ENCODE measurements around the gene ITGB4.

Gene ITGB4

GRCh38 chr17:75703191-75703590 is 18.1 kb upstream of the ITGB4 start:
- no peak for TF ChIP-seq CTCF (IDR thresholded peaks at IDR 0.05; ENCODE audit: low read depth, low read length)
- H3K4me1 ChIP-seq, result peaks cover 3% of the 10 kb centered on the region; the same call in 1 of the 2 replicates
- no peaks in the 10 kb centered on the region for H3K27me3 ChIP-seq
- H3K36me3 ChIP-seq, result peaks cover 78% of the 10 kb centered on the region
- H3K9me3 ChIP-seq, result no peaks in the 10 kb centered on the region
- no peak for DNase-seq
- H3K4me3 ChIP-seq (ENCODE audit: low read depth, low read length), result no peak overlapping the region

GRCh38 chr17:75703591-75703990 is 17.7 kb upstream of the ITGB4 start:
- no peak for TF ChIP-seq CTCF (IDR thresholded peaks at IDR 0.05; ENCODE audit: low read depth, low read length)
- Histone ChIP-seq H3K27me3 (no peaks in the 10 kb centered on the region), H3K4me1 (peaks cover 3% of the 10 kb centered on the region; the same call in 1 of the 2 replicates), H3K36me3 (peaks cover 78% of the 10 kb centered on the region), H3K9me3 (no peaks in the 10 kb centered on the region), H3K4me3 (ENCODE audit: low read depth, low read length) (no peak overlapping the region)
- DNase-seq, result no peak

- Histone ChIP-seq H3K9me3 (no peaks in the 10 kb centered on the region), H3K4me3 (ENCODE audit: low read depth, low read length) (no peak overlapping the region), H3K27me3 (no peaks in the 10 kb centered on the region), H3K36me3 (peaks cover 66% of the 10 kb centered on the region), H3K4me1 (no peaks in the 10 kb centered on the region)
- TF ChIP-seq CTCF (IDR thresholded peaks at IDR 0.05; ENCODE audit: low read depth, low read length), result no peak
- no peak for DNase-seq
Observed at GRCh38 chr17:75704963-75705875, 16.0 kb upstream of the ITGB4 start.

GRCh38 chr17:75706042-75706728 is 15.1 kb upstream of the ITGB4 start:
- TF ChIP-seq CTCF (IDR thresholded peaks at IDR 0.05; ENCODE audit: low read depth, low read length), result no peak
- no peaks in the 10 kb centered on the region for H3K9me3 ChIP-seq
- no peaks in the 10 kb centered on the region for H3K27me3 ChIP-seq
- DNase-seq, result no peak
- H3K4me1 ChIP-seq, result no peaks in the 10 kb centered on the region
- no peak overlapping the region for H3K4me3 ChIP-seq (ENCODE audit: low read depth, low read length)
- H3K36me3 ChIP-seq, result peaks cover 57% of the 10 kb centered on the region

- H3K4me1 ChIP-seq, result no peaks in the 10 kb centered on the region
- TF ChIP-seq CTCF (IDR thresholded peaks at IDR 0.05; ENCODE audit: low read depth, low read length), result no peak
- H3K9me3 ChIP-seq, result no peaks in the 10 kb centered on the region
- H3K36me3 ChIP-seq, result peaks cover 47% of the 10 kb centered on the region
- no peak for DNase-seq
- H3K27me3 ChIP-seq, result peaks cover 4% of the 10 kb centered on the region
- H3K4me3 ChIP-seq (ENCODE audit: low read depth, low read length), result no peak overlapping the region
Observed at GRCh38 chr17:75707079-75707571, 14.1 kb upstream of the ITGB4 start.
